ENCODE data around the gene UST. TPM values are rescaled to one million over a fixed set of nuclear protein-coding genes. Genes with fewer than 3 reads are reported as not detected.

The UST gene
- total and polyA plus RNA-seq, 2 of the 8 experiments (the other 6 are each of a cell fraction or from before 2014, with no cell fraction given), result 13.5 to 34.5 TPM

GRCh38 chr6:148814082-148814790 is 67.4 kb downstream of the UST start:
- Histone ChIP-seq H3K9me3 (ENCODE audit: insufficient read depth in 2 of 2, low read depth in 1 of 2, low read length in 1 of 2) (peaks cover 11 to 15% of the 10 kb centered on the region in 2 experiments), H4K20me1 (replicated peaks in 1 of 2; ENCODE audit: control insufficient read depth in 1 of 2, insufficient read depth in 2 of 2, low read length in 2 of 2) (no peaks in the 10 kb centered on the region), H3K23ac (ENCODE audit: insufficient read length) (no peak overlapping the region), H3K4me3 (ENCODE audit: extremely low read depth in 1 of 4, insufficient read depth in 2 of 4, low read depth in 3 of 4, low read length in 4 of 4) (no peak overlapping the region), H3K79me2 (ENCODE audit: control insufficient read depth in 1 of 2, insufficient read depth in 2 of 2, low read length in 2 of 2) (peaks cover 7 to 87% of the 10 kb centered on the region in 2 experiments), H2BK12ac (ENCODE audit: low read depth, low read length) (no peak overlapping the region), H3K4me1 (replicated peaks in 1 of 4; ENCODE audit: control insufficient read depth in 3 of 4, insufficient read depth in 4 of 4, low read length in 3 of 4) (peaks cover 5 to 20% (median 14%) of the 10 kb centered on the region in 4 experiments; a peak in 5 of 7 replicates), H3K23me2 (ENCODE audit: low read depth, low read length) (no peaks in the 10 kb centered on the region), H2BK120ac (replicated peaks; ENCODE audit: low read depth, low read length) (no peak overlapping the region), H3K18ac (ENCODE audit: extremely low read depth, low read length) (no peak overlapping the region), H3K56ac (replicated peaks; ENCODE audit: insufficient read length, low read depth, low read length) (no peak overlapping the region), H3K9ac (replicated peaks in 1 of 4; ENCODE audit: extremely low read depth in 1 of 4, low read depth in 3 of 4, low read length in 3 of 4) (no peak overlapping the region), H2BK20ac (ENCODE audit: low read length) (no peak overlapping the region), H4K5ac (ENCODE audit: insufficient read length, low read depth, low read length) (no peak overlapping the region), H3K4ac (replicated peaks; ENCODE audit: insufficient read length, low read depth, low read length) (no peak overlapping the region), H3K27ac (ENCODE audit: low read depth, low read length) (no peak overlapping the region), H2AK5ac (ENCODE audit: low read depth, low read length) (no peak overlapping the region), H2AFZ (ENCODE audit: low read length) (no peak overlapping the region), H3K27me3 (replicated peaks in 1 of 4; ENCODE audit: control insufficient read depth in 3 of 4, extremely low read depth in 1 of 4, insufficient read depth in 3 of 4, low read length in 3 of 4) (no peaks in the 10 kb centered on the region), H3K4me2 (ENCODE audit: insufficient read depth in 1 of 2, low read depth in 2 of 2, low read length in 2 of 2) (no peak overlapping the region), H4K91ac (replicated peaks; ENCODE audit: insufficient read length, low read length) (no peak overlapping the region), H4K8ac (ENCODE audit: extremely low read depth, insufficient read depth, low read length) (no peak overlapping the region), H2BK15ac (ENCODE audit: low read length) (no peak overlapping the region), H3K36me3 (ENCODE audit: control insufficient read depth in 2 of 4, insufficient read depth in 4 of 4, low read length in 3 of 4) (peaks cover 0 to 22% (median 2%) of the 10 kb centered on the region in 4 experiments; a peak in 3 of 8 replicates), H2BK5ac (ENCODE audit: low read depth, low read length) (no peak overlapping the region), H3K79me1 (ENCODE audit: low read depth, low read length) (no peaks in the 10 kb centered on the region; the same call in 1 of the 2 replicates), H3K14ac (ENCODE audit: insufficient read length) (no peak overlapping the region)
- CTCF ChIA-PET (ENCODE audit: partially characterized antibody), result interaction anchor here (1.3 to 4.3 kb wide), 3 partner anchors 21 to 236 kb away, joined by 5 to 13 read pairs (median 6); no protein-coding TSS in a partner anchor
- DNase-seq (ENCODE audit: low read depth in 1 of 2, low spot score in 2 of 2) (no peak), FAIRE-seq (no peak)
- TF ChIP-seq TAF7 (optimal IDR thresholded peaks at IDR 0.05; ENCODE audit: borderline replicate concordance, low read depth, low read length) (no peak), RAD21 (IDR thresholded peaks at IDR 0.05 in 1 of 2, conservative IDR thresholded peaks at IDR 0.05 in 1 of 2; ENCODE audit: low read depth in 2 of 2, low read length in 2 of 2) (0 out of 4 replicates have a peak, but pooled peaks of 1 of the 2 experiments have one; percentile 17)
- POLR2A ChIA-PET (ENCODE audit: partially characterized antibody), result interaction anchor here (0.6 kb wide), 1 partner anchor 9 kb away, joined by 4 read pairs; no protein-coding TSS in a partner anchor
- 78% methylated on average over 5 of the region's 5 CpGs; no CpG with 5 or more reads in 1 of the 2 experiments for WGBS, 2 experiments (ENCODE audit: extremely low coverage in 1 of 2, insufficient coverage in 1 of 2, insufficient read length in 1 of 2, insufficient replicate concordance in 2 of 2, low coverage in 1 of 2, low lambda C conversion rate in 2 of 2, missing lambda C conversion rate in 1 of 2)

Measured in H1 (cell line).